NCI-H524 (cell line): Measurements from ENCODE around the gene ABCC11.

Source experiments
- DNase-seq, 2 experiments: peaks; one replicate each; lab custom pipeline; 2025; lab: John Stamatoyannopoulos, UW

ABCC11 gene

DNA sequence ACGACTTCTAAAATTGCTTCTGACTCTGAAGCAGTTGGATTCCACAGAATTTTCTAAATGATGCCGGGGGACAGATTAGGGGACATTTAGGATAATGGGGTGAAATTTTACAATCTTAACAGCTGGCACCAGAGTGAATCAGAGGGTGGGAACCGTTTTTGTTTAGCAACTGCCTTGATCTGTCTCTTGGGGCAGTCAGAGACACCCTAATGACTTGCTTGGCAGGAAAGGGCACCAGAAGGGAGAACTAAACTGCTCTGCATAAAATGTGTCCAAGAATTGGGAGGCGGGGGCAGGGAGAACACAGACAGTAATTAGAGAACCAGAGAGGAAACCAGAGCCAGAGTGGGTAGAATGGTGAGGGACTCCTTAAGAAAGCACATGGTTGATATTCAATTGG, 85.4 kb downstream of the ABCC11 start:
- no peak for DNase-seq

GRCh38 chr16:48160575-48160974, 86.8 kb downstream of the ABCC11 start:
- no peak for DNase-seq

DNA sequence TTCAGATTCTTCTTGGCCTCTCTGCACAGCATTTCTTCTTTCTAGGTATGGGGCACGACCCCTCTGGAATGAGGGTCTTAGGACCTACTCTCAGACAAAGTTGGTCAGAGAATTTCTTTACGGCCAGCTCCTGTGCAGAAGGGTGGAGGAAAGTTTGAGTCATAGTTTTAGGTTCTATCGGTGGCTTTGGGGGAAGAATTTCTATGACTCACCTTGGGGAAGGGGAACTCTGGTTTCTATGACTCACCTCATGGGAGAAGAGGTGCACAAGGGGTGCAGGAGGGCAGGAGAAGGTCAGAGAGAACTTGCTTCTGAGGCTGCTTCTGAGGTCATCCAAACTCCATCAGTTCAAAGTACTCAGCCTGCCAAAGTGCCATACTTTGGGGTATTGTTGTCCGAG, 89.0 kb downstream of the ABCC11 start:
- no peak for DNase-seq

DNA sequence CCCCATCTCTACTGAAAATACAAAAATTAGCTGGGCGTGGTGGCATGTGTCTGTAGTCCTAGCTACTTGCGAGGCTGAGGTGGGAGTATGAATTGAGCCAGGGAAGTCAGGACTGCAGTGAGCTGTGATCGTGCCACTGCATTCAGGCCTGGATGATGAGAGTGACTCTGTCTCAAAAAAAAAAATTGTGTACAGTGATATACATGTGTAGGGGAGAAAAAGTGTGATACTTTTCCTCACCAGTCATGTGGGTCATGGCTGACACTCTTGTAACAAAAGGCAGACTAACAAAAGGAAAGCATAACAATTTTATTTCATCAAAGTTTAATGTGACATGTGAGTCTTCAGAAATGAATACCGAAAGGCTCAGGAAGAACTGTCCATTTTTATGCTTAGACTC, 89.5 kb downstream of the ABCC11 start:
- no peak for DNase-seq

DNA sequence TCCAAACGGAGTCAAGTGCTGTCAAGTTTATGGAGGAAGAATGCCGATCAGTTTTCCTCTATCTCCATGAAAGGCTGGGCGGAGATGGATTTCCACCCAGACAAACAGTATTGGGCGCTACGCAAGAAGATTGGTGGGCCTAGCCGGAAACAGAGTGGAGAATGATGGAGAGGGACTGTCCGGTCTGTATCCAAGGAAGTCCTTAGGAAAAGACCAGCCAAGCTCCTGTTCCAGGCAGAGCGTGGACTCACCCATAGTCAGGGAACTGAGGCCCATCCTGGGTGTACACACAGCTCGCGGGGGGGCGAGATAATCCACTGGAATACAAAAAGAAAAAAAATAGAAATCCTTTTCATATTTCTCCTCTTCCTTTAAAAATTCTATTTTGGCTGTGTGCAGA, 90.0 kb downstream of the ABCC11 start:
- DNase-seq = no peak

DNA sequence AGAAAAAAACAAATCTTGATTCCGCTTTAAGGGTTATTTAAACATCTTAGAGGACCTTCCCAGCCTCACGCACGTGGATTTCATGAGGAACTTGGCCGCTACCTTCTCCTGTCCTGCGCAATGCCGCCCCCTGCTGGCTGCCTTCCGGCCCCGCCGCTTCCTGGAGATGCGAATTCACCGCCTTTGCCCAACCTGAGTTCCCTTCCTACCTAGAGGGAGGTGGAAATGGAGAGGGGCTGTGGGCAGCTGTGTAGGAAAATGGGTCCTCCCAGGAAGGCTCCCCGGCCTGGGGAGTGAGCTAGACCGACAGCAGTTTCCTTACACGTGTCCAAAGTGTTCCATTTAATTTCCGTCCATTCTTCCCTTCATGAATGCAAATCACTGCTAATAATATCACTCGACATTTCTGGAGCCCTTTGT, 90.5 kb downstream of the ABCC11 start:
- peak; percentile 63 to 74 for DNase-seq

DNA sequence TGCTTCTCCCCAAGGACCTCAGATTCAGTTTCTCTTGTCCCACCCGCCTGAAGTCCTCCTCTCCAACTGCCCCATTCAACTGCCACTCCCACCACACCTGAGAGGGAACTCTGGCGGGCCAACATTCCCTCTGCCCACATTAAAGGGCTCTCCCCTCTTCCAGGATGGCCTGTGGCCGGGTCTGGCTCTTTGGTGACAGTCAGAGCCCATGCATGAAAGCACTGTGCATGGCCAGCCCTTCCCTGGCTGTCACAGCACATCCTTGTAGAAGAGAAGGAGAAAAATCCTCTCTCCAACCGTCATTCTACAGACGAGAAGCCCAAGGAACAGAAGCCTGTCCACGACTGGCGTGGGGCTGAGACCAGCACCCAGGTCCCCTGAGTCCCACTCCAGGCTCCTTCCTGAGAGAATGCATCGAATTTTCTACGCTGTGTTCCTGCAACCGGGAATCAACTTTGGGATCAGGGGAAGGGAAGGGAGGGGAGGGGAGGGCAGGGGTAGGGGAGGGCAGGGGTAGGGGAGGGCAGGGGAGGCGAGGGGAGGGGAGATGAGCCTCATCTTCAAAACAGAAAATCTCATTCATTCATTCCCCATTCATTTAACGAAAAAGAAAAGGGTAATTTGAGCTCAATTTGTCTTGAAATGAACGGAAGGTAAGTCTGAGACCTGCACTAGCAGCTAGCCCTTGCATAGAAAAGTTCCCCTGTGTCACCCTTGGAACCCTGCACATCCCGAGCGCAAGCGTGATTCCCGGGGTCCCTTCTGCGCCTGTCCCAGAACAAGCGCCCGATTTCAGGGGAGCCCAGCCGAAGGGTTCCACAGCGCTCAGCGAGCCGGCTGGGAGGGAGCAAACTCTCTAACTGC, 91.2 kb downstream of the ABCC11 start, which contains the start of gene ABCC12:
TSS of gene ABCC12 (minus strand) at position 68 of the 864 bp plus-strand sequence. CDS start 9,569 bp downstream, outside the sequence.
- DNase-seq = no peak

- DNase-seq = no peak
These were observed 93.6 kb downstream of the ABCC11 start for GRCh38 chr16:48153774-48154173.

DNA sequence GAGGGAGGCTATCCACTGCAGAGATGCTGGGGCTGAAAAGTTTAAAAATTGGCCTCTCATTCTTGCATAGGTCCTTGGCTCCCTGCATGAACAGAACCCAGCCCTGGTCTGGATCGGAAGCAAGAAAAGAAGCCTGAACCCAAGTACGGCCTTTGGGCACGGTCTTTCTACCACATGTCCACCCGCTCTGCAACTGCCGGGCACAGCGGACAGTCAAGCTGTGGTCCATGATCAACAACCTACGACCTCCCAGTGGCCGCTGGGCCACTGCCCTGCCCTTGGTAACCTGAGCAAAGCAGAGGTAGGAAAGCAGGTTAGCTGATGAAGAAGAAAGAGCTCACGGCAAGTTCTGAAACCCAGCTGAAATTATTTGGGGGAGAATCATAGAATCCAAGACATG, 95.1 kb downstream of the ABCC11 start:
- DNase-seq = no peak

GRCh38 chr16:48150707-48151106, 96.6 kb downstream of the ABCC11 start:
- DNase-seq = no peak

GRCh38 chr16:48146710-48147109, 100.6 kb downstream of the ABCC11 start:
- DNase-seq = no peak

- no peak for DNase-seq
These were observed 101.2 kb downstream of the ABCC11 start for GRCh38 chr16:48146131-48146530.

DNA sequence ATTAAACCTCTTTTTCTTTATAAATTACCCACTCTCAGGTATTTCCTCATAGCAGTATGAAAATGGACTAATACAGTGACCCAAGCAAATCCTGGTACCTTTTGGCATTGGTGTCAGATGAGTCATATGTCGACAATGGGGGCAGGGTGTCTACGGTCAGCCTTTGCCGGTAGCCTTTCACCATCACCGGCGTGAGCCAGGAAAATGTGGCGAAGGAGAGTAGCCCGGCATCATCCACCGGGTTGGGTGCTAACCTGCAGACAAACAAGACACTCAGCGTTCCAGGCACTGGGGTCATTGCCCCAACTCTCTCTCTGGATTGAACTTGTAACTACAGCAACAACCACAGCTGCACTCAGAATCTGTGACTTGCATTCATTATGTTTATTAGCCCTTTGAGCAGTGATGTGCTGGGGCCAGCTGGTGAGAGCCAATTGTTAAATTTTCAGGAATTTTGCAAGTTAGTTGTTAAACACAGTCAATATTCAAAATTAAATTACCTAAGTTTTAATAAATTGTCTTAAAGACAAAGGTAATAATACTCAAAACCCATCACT, 103.4 kb downstream of the ABCC11 start:
- no peak for DNase-seq

- DNase-seq = no peak
These were observed 106.5 kb downstream of the ABCC11 start for GRCh38 chr16:48140821-48141220.

- no peak for DNase-seq
These were observed 107.8 kb downstream of the ABCC11 start for GRCh38 chr16:48139517-48139916.

GRCh38 chr16:48138543-48138942, 108.8 kb downstream of the ABCC11 start:
- DNase-seq = no peak

DNA sequence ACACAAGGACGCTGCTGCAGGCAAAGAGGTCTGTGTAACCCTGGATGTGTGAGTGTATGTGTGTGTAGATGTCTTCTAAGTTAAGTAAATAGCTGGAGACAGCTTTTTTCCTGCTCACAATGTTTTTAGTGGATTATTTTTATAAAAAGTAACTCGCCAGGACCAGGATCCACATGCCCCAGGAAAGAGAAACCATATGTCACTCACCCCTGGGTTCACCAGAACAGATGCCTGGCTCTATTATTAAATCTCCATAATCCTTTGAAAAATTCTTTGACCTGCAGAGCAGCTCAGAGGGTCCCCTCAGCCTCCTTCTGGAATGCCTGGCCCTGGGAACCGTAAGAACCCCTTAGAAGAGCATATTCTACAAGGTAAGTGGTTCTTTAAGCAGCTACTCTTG, 109.5 kb downstream of the ABCC11 start:
- peak; percentile 50 to 87 for DNase-seq

GRCh38 chr16:48136547-48137360, 110.6 kb downstream of the ABCC11 start:
- DNase-seq = peak in 1 of 2 experiments; percentile 39

DNA sequence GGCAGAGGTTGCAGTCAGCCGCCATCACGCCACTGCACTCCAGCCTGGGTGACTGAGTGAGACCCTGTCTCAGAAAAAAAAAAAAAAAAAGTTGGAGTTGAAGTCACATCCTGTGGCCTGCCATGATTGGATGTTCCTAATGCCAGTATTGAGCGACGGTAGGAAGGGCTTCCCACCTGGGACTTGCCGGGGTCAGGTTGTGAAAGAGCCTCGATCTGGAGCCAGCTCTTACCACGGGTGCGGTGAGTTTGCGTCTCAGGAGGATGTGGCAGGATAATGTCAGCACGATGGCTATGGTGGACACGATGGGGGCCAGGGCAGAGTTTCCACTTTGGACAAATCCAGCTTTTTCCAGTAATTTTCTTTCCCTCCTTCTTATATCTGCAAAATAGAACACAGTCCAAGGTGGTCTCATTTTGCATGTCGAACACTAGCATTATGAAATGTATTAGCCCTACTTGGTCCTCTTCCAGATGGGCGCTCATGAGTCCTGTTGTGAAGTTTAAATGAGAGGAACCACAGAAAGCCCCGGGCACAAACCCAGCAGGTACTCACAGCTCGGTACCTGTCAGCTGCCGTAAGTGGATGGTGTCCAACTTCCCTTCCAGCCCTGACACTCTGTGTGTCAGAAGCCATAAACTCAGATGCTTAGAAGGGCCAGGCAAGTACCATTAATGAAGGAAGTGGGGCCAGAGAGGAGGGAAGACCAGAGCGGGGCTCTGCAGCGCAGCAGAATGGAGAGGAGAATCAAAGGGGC, 113.7 kb downstream of the ABCC11 start:
- no peak for DNase-seq

GRCh38 chr16:48132696-48133095, 114.6 kb downstream of the ABCC11 start:
- no peak for DNase-seq

DNA sequence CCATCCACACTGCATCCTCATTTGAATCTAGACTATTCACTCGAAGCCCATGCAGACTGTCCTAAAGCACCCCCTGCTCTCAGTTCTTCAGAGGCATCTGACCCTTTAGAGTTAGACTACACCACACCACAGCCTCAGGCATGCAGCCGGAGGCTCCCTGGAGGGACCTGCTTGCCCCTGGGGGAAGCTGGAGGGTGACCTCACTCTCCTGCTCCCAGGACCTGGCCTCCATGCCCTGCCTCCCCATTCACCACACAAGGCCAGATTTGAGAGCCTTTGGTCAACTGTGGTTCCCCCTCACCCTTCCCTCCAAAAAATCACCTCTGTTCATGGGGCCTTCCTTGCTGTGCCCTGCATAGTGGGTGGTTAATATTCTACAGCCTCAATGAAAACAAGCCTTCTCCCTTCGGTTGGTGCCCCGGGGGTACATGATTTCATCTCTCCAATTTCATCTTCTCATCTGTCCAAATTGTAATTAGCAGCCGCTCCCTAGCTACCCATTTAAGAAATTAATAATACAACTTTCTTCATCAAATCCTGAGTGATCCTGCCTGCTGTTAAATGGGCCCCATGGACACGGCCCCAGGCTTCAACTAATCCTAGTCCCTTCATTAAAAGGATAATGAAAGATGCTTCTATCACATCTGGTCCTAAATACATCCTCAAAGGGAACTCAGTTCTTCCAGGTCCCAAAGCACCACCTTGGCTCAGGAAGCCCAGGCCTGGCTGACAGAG, 116.0 kb downstream of the ABCC11 start:
- DNase-seq = peak in 1 of 2 experiments; percentile 62
